HepG2 (cell line): ENCODE measurements around the gene PTGDS. TPM values are rescaled to one million over a fixed set of nuclear protein-coding genes. Genes with fewer than 3 reads are reported as not detected.

Experiments
- ATAC-seq: fragments of 200-7000 bp; cut with Tn5 transposase; 3 replicates; pipeline ENCODE4 v1.9.1; 2020; ENCODE audit warnings: mild to moderate bottlenecking, moderate library complexity
- BruUV-seq: library from RNA; stranded (reverse); fragments of 400-500 nt; replicated peaks from 2 replicates; lab custom pipeline; 2021; lab: Mats Ljungman, UMichigan
- CTCF ChIA-PET: fragments of 300-600 bp; formaldehyde crosslinking; extraction: SDS; loops from one replicate; lab custom pipeline; 2021; ENCODE audit warnings: low total read pairs, inconsistent platforms, low intra/inter-chr PET ratio; lab: Yijun Ruan, JAX
- POLR2A ChIA-PET: fragments of 350-600 bp; sonication (Branson Sonifier 250); formaldehyde crosslinking; loops from one replicate; lab custom pipeline; 2020; ENCODE audit warnings: antibody characterized with exemption, inconsistent platforms; lab: Yijun Ruan, JAX
- DNase-seq: peaks from one replicate; pipeline ENCODE4 v3.0.0-alpha.2; 2015; ENCODE audit warnings: low spot score
- FAIRE-seq: peaks from 3 replicates; lab custom pipeline; 2011; peaks lifted over from hg19 to GRCh38; lab: Jason Lieb, UNC
- H2AFZ ChIP-seq: one replicate; pipeline ENCODE4 v1.6.1; 2011; ENCODE audit warnings: low read length, inconsistent platforms
- H3K27ac ChIP-seq: fragments of 300-600 bp; 3 replicates; pipeline ENCODE4 v1.8.0; 2011; ENCODE audit warnings: mixed run types, mild to moderate bottlenecking, mixed read lengths, low read length, inconsistent platforms; ENCODE audit not compliant: insufficient read depth; ENCODE audit errors: extremely low read length
- H3K27me3 ChIP-seq, 2 experiments: fragments of 200-600 bp in 1 of 2; 2 replicates in 1 of 2; 3 replicates in 1 of 2; pipeline versions ENCODE4 v1.6.0 to v1.8.0; 2011; ENCODE audit warnings: low read length in 2 of 2, mild to moderate bottlenecking in 2 of 2, moderate library complexity in 2 of 2, inconsistent platforms in 1 of 2; ENCODE audit not compliant: insufficient read depth in 2 of 2, control insufficient read depth in 1 of 2
- H3K36me3 ChIP-seq, 2 experiments: fragments of 200-600 bp in 1 of 2; replicated peaks in 1 of 2; 2 replicates in 1 of 2; 3 replicates in 1 of 2; pipeline versions ENCODE4 v1.5.1 to v1.8.0; 2011; ENCODE audit warnings: low read length in 2 of 2, inconsistent platforms in 1 of 2; ENCODE audit not compliant: insufficient read depth in 2 of 2, control insufficient read depth in 1 of 2
- H3K4me1 ChIP-seq: 2 replicates; pipeline ENCODE4 v1.5.1; 2012; ENCODE audit warnings: low read length, inconsistent platforms; ENCODE audit not compliant: insufficient read depth
- H3K4me2 ChIP-seq: 2 replicates; pipeline ENCODE4 v1.6.0; 2011; ENCODE audit warnings: low read depth, low read length, inconsistent platforms
- H3K4me3 ChIP-seq, 3 experiments: fragments of 200-600 bp in 1 of 3; sonication (generic), shearing (Covaris generic) in 1 of 3; replicated peaks in 1 of 3; 2 replicates each; pipeline ENCODE4 v1.5.1; 2011 to 2016; ENCODE audit warnings: low read length in 3 of 3, inconsistent platforms in 2 of 3, low read depth in 2 of 3, mild to moderate bottlenecking in 2 of 3, control low read depth in 1 of 3, mixed read lengths in 1 of 3; ENCODE audit not compliant: insufficient read depth in 1 of 3
- H3K79me2 ChIP-seq: one replicate; pipeline ENCODE4 v1.6.1; 2011; ENCODE audit warnings: low read length, inconsistent platforms; ENCODE audit not compliant: insufficient read depth
- H3K9ac ChIP-seq: 2 replicates; pipeline ENCODE4 v1.6.0; 2011; ENCODE audit warnings: mild to moderate bottlenecking, low read depth, low read length, inconsistent platforms; ENCODE audit not compliant: insufficient read depth
- H3K9me3 ChIP-seq: 2 replicates; pipeline ENCODE4 v1.5.1; 2012; ENCODE audit warnings: mild to moderate bottlenecking, low read length
- H4K20me1 ChIP-seq: 2 replicates; pipeline ENCODE4 v1.6.0; 2011; ENCODE audit warnings: inconsistent platforms, mild to moderate bottlenecking, low read length, moderate library complexity; ENCODE audit not compliant: insufficient read depth
- ASH2L ChIP-seq: fragments of 300-600, 200-600 bp; sonication (generic); IDR thresholded peaks from 2 replicates; pipeline ENCODE4 v1.7.0; 2017; ENCODE audit warnings: low read depth, mild to moderate bottlenecking, moderate library complexity, mixed read lengths, low read length; ENCODE audit not compliant: insufficient read length
- GPN1 ChIP-seq: sonication (generic); formaldehyde crosslinking; IDR thresholded peaks from 2 replicates; pipeline ENCODE4 v1.5.1; 2020; ENCODE audit warnings: missing genetic modification reagents, borderline replicate concordance
- HNRNPL ChIP-seq: fragments of 200-400 bp; formaldehyde crosslinking; IDR thresholded peaks from 2 replicates; pipeline ENCODE4 v1.6.1; 2017; ENCODE audit warnings: mild to moderate bottlenecking, low read depth, low read length
- NR2C2 ChIP-seq: sonication (generic); formaldehyde crosslinking; IDR thresholded peaks from 2 replicates; pipeline ENCODE4 v1.4.0; 2020; ENCODE audit warnings: missing genetic modification reagents, mild to moderate bottlenecking, moderate library complexity, borderline replicate concordance
- NR2F1 ChIP-seq, 2 experiments: fragments of 450-650 bp in 1 of 2; formaldehyde crosslinking in 1 of 2; IDR thresholded peaks; 2 replicates each; pipeline versions ENCODE4 v1.5.0 to v1.6.1; 2016 to 2020; ENCODE audit warnings: mild to moderate bottlenecking in 1 of 2, missing compliant biosample characterization in 1 of 2, missing genetic modification reagents in 1 of 2, moderate library complexity in 1 of 2
- NR2F2 ChIP-seq: IDR thresholded peaks from 2 replicates; pipeline ENCODE4 v1.6.1; 2012; ENCODE audit warnings: low read depth, inconsistent platforms, borderline replicate concordance
- NR2F6 ChIP-seq, 2 experiments: IDR thresholded peaks; 2 replicates each; pipeline ENCODE4 v1.6.1; 2016; ENCODE audit warnings: antibody characterized with exemption in 1 of 2, mild to moderate bottlenecking in 1 of 2
- RFXANK ChIP-seq: IDR thresholded peaks from 2 replicates; pipeline ENCODE4 v1.6.1; 2016
- RNF2 ChIP-seq: fragments of 450-650 bp; conservative IDR thresholded peaks from 2 replicates; pipeline ENCODE4 v1.6.1; 2016; ENCODE audit warnings: low read depth
- TGIF2 ChIP-seq: IDR thresholded peaks from 2 replicates; pipeline ENCODE4 v1.6.1; 2016; ENCODE audit warnings: control low read depth, missing compliant biosample characterization
- WGBS: methylation state at CpG from one replicate; pipeline ENCODE4 v1.1.6; 2017; ENCODE audit warnings: low lambda C conversion rate; 5-methylcytosine and 5-hydroxymethylcytosine counted together
- in situ Hi-C: cut with HindIII; loops from 2 replicates; pipeline ENCODE4 v1.10.0; 2017; ENCODE audit warnings: low pct_unique_long_range_greater_than_20kb; ENCODE audit not compliant: extremely low pct_ligation_motif_present
- intact Hi-C: fragments of 100-400 bp; cut with micrococcal nuclease; formaldehyde crosslinking; loops from one replicate; pipeline ENCODE4 v1.10.0; 2022; ENCODE audit not compliant: unreplicated experiment
- polyA plus RNA-seq, 8 experiments: library from polyadenylated mRNA; depleted of rRNA in 3 of 8; stranded (reverse) in 7 of 8; unstranded in 1 of 8; fragments of >200 nt; fragmentation: Illumina TruSeq in 4 of 8; extraction: Trizol in 4 of 8; gene quantifications; 2 replicates each; pipeline versions ENCODE4 v1.2.1 to v1.2.3, GENCODE V29; 2011 to 2016; ENCODE audit warnings: low read depth in 4 of 8, missing spikeins in 1 of 8, mixed read lengths in 1 of 8; ENCODE audit not compliant: insufficient read depth in 1 of 8
- total RNA-seq, 5 experiments: library from RNA; depleted of rRNA; stranded (reverse); fragments of >200 nt; fragmentation: Illumina TruSeq; extraction: Trizol; gene quantifications; 2 replicates each; pipeline ENCODE4 v1.2.3, GENCODE V29; 2016; ENCODE audit warnings: low read depth in 1 of 5
- TF ChIP-seq, protein P1 (sequence below): sonication (generic); formaldehyde crosslinking; IDR thresholded peaks from 2 replicates; pipeline ENCODE4 v1.4.0; 2020; ENCODE audit warnings: missing genetic modification reagents
- TF ChIP-seq, protein P2 (sequence below): sonication (generic); formaldehyde crosslinking; IDR thresholded peaks from 2 replicates; pipeline ENCODE4 v1.9.0; 2022; ENCODE audit warnings: low read depth, missing genetic modification reagents
- TF ChIP-seq, protein P3 (sequence below): sonication (generic); IDR thresholded peaks from 2 replicates; pipeline ENCODE4 v1.6.1; 2016; ENCODE audit warnings: low read depth, borderline replicate concordance

Gene PTGDS
- total and polyA plus RNA-seq, 2 of the 13 experiments (the other 11 are each of a cell fraction or from before 2014, with no cell fraction given): 0.33 to 0.50 TPM

DNA sequence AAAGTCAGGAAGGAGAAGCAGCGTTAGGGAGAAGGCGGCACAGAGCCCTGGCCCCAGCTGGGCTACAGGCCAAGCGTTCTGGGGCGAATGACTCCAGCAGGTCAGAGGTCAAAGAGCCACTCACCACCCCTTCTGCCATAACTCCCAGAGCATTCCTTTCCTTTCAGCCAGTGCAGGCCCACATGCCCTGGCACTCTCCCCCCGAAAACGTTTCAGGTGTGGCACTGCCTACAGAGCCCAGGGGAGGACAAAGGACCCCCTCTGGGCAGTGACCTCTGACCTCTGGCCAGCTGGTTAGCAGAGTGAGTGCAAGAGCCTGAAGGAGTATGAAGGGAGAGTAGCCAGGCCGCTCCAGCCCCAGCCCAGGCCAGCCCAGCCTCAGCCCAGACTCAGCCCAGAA lies 45.9 kb downstream of the PTGDS start:
- Histone ChIP-seq H3K27ac (no peak overlapping the region), H3K36me3 (no peaks in the 10 kb centered on the region), H3K9me3 (no peaks in the 10 kb centered on the region), H3K79me2 (no peaks in the 10 kb centered on the region), H3K4me2 (peak overlapping the region; percentile 31), H3K9ac (no peak overlapping the region), H3K27me3 (peaks cover 0 to 5% of the 10 kb centered on the region in 2 experiments; a peak in 1 of 5 replicates), H4K20me1 (no peaks in the 10 kb centered on the region), H3K4me3 (no peak overlapping the region), H3K4me1 (peaks cover 61% of the 10 kb centered on the region), H2AFZ (no peak overlapping the region)
- intact Hi-C loops: no loop called here
- CTCF ChIA-PET: no interaction called here
- ATAC-seq (peak; percentile 5; the same call in 2 of the 3 replicates), DNase-seq (no peak), FAIRE-seq (no peak)
- in situ Hi-C loops: no loop called here
- 36% methylated on average over 6 of the region's 7 CpGs for WGBS
- TF ChIP-seq TGIF2 (CRISPR knock-in tag) (no peak), RFXANK (CRISPR knock-in tag) (no peak), NR2F1 (CRISPR knock-in tag; IDR thresholded peaks at IDR 0.05) (peak; percentile 63 to 93; a peak in 3 of 4 replicates), NR2F2 (peak; percentile 55), HNRNPL (peak; percentile 34; the same call in 1 of the 2 replicates), GPN1 (no peak), NR2C2 (CRISPR knock-in tag) (peak; percentile 81), RNF2 (no peak), ASH2L (no peak), NR2F6 (IDR thresholded peaks at IDR 0.05) (peak; percentile 95), NR2F6 (CRISPR knock-in tag; IDR thresholded peaks at IDR 0.05) (peak; percentile 81)
- TF ChIP-seq, protein P1, sequence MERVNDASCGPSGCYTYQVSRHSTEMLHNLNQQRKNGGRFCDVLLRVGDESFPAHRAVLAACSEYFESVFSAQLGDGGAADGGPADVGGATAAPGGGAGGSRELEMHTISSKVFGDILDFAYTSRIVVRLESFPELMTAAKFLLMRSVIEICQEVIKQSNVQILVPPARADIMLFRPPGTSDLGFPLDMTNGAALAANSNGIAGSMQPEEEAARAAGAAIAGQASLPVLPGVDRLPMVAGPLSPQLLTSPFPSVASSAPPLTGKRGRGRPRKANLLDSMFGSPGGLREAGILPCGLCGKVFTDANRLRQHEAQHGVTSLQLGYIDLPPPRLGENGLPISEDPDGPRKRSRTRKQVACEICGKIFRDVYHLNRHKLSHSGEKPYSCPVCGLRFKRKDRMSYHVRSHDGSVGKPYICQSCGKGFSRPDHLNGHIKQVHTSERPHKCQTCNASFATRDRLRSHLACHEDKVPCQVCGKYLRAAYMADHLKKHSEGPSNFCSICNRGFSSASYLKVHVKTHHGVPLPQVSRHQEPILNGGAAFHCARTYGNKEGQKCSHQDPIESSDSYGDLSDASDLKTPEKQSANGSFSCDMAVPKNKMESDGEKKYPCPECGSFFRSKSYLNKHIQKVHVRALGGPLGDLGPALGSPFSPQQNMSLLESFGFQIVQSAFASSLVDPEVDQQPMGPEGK (CRISPR knock-in tag): no peak
- TF ChIP-seq, protein P2, sequence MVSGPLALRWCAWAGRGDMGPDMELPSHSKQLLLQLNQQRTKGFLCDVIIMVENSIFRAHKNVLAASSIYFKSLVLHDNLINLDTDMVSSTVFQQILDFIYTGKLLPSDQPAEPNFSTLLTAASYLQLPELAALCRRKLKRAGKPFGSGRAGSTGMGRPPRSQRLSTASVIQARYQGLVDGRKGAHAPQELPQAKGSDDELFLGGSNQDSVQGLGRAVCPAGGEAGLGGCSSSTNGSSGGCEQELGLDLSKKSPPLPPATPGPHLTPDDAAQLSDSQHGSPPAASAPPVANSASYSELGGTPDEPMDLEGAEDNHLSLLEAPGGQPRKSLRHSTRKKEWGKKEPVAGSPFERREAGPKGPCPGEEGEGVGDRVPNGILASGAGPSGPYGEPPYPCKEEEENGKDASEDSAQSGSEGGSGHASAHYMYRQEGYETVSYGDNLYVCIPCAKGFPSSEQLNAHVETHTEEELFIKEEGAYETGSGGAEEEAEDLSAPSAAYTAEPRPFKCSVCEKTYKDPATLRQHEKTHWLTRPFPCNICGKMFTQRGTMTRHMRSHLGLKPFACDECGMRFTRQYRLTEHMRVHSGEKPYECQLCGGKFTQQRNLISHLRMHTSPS (CRISPR knock-in tag): peak; percentile 31; the same call in 1 of the 2 replicates
- TF ChIP-seq, protein P3, sequence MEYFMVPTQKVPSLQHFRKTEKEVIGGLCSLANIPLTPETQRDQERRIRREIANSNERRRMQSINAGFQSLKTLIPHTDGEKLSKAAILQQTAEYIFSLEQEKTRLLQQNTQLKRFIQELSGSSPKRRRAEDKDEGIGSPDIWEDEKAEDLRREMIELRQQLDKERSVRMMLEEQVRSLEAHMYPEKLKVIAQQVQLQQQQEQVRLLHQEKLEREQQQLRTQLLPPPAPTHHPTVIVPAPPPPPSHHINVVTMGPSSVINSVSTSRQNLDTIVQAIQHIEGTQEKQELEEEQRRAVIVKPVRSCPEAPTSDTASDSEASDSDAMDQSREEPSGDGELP: peak; percentile 74
- POLR2A ChIA-PET: interaction anchor here (1.1 to 1.7 kb wide), 2 partner anchors 27 to 107 kb away, joined by 3 to 5 read pairs; partner anchors contain the start of gene CLIC3
- no TSS peak for BruUV-seq
